ENCODE results near the gene GLIS1. TPM values are rescaled to one million over a fixed set of nuclear protein-coding genes. Genes with fewer than 3 reads are reported as not detected.

The GLIS1 gene
- polyA plus RNA-seq, 1 experiment = 1.9 TPM

DNA sequence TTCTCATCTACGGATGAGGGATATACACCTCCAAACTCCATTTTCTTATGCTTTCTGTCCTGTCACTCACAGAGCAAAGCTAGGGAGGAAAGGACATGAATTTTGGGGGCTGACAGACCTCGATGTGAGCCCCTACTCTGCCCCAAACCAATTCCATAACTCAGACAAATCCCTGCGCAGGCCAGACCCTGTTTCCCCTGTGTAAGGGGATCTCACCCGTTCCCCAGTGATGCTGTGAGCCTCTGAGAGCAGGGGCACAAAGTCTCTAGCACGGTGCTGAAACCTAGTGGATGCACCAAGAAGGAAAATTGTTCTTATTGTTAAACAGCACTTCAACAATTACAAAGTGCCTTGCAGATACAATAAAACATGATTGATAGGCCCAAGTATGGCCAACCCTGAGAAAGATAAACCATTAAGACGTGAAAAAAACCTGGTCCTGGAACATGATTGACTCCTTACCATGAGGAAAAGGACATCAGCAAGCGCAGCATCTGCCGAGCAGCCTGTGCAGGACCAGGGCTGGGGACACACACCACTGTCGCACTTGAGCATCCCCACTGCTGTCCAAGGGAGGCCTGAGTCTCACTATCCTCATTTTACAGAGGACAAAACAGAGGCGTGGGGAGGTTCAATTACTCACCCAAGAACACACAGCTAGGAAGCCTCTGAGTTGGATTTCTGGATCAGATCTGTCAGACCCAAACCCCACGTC is 137.8 kb downstream of the GLIS1 start:
- Histone ChIP-seq H3K36me3 (ENCODE audit: control insufficient read depth, insufficient read depth, low read length) (no peaks in the 10 kb centered on the region; the same call in 1 of the 2 replicates), H3K27me3 (ENCODE audit: control insufficient read depth, insufficient read depth, low read length) (no peaks in the 10 kb centered on the region), H3K4me3 (ENCODE audit: low read depth, low read length) (no peak overlapping the region)
- no peak for TF ChIP-seq CTCF (IDR thresholded peaks at IDR 0.05; ENCODE audit: insufficient read depth, low read depth, low read length)
- CTCF ChIA-PET = interaction anchor here (2.1 kb wide), 1 partner anchor 10 kb away, joined by 7 read pairs; no protein-coding TSS in a partner anchor
- DNase-seq (ENCODE audit: low read depth) = no peak
- POLR2A ChIA-PET = no interaction called here

- no peak for TF ChIP-seq CTCF (IDR thresholded peaks at IDR 0.05; ENCODE audit: insufficient read depth, low read depth, low read length)
- CTCF ChIA-PET = interaction anchor here (2.1 kb wide), 1 partner anchor 10 kb away, joined by 7 read pairs; no protein-coding TSS in a partner anchor
- Histone ChIP-seq H3K36me3 (ENCODE audit: control insufficient read depth, insufficient read depth, low read length) (no peaks in the 10 kb centered on the region; the same call in 1 of the 2 replicates), H3K27me3 (ENCODE audit: control insufficient read depth, insufficient read depth, low read length) (no peaks in the 10 kb centered on the region), H3K4me3 (ENCODE audit: low read depth, low read length) (no peak overlapping the region)
- no peak for DNase-seq (ENCODE audit: low read depth)
- POLR2A ChIA-PET = no interaction called here
These were observed 138.4 kb downstream of the GLIS1 start for GRCh38 chr1:53600561-53600960.

GRCh38 chr1:53600001-53600400 is 139.0 kb downstream of the GLIS1 start:
- TF ChIP-seq CTCF (IDR thresholded peaks at IDR 0.05; ENCODE audit: insufficient read depth, low read depth, low read length) = no peak
- Histone ChIP-seq H3K27me3 (ENCODE audit: control insufficient read depth, insufficient read depth, low read length) (no peaks in the 10 kb centered on the region), H3K36me3 (ENCODE audit: control insufficient read depth, insufficient read depth, low read length) (no peaks in the 10 kb centered on the region; the same call in 1 of the 2 replicates), H3K4me3 (ENCODE audit: low read depth, low read length) (no peak overlapping the region)
- DNase-seq (ENCODE audit: low read depth) = no peak
- ChIA-PET CTCF (interaction anchor here (0.8 to 1.0 kb wide), 2 partner anchors 18 to 135 kb away, joined by 3 read pairs; no protein-coding TSS in a partner anchor), POLR2A (interaction anchor here (0.6 kb wide), 1 partner anchor 13 kb away, joined by 16 read pairs; no protein-coding TSS in a partner anchor)

- no peak for TF ChIP-seq CTCF (IDR thresholded peaks at IDR 0.05; ENCODE audit: insufficient read depth, low read depth, low read length)
- no peak for DNase-seq (ENCODE audit: low read depth)
- CTCF ChIA-PET = interaction anchor here (0.8 to 1.0 kb wide), 2 partner anchors 19 to 135 kb away, joined by 3 read pairs; no protein-coding TSS in a partner anchor
- POLR2A ChIA-PET = interaction anchor here (0.6 kb wide), 1 partner anchor 13 kb away, joined by 16 read pairs; no protein-coding TSS in a partner anchor
- Histone ChIP-seq H3K27me3 (ENCODE audit: control insufficient read depth, insufficient read depth, low read length) (no peaks in the 10 kb centered on the region), H3K4me3 (ENCODE audit: low read depth, low read length) (no peak overlapping the region), H3K36me3 (ENCODE audit: control insufficient read depth, insufficient read depth, low read length) (no peaks in the 10 kb centered on the region; the same call in 1 of the 2 replicates)
These were observed 139.5 kb downstream of the GLIS1 start for GRCh38 chr1:53599481-53599880.

DNA sequence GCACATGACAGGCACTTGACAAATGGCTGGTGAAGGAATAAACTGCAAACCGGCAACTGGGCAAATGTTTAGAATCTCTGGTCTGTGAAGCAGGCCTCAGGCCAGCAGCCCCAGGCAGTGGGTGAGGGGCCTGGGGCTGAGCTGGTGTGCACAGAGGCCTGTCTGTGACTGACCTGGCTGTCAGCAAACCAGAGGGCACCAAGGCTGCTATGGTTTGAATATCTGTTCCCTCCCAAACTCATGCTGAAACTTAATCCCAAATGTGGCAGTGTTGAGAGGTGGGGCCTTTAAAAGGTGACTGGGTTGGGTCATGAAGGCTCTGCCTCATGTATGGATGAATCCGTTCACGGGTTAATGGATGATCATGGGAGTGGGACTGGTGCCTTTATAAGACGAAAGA is 140.0 kb downstream of the GLIS1 start:
- POLR2A ChIA-PET = no interaction called here
- DNase-seq (ENCODE audit: low read depth) = no peak
- no peaks in the 10 kb centered on the region; the same call in 1 of the 2 replicates for H3K36me3 ChIP-seq (ENCODE audit: control insufficient read depth, insufficient read depth, low read length)
- no peak overlapping the region for H3K4me3 ChIP-seq (ENCODE audit: low read depth, low read length)
- CTCF ChIA-PET = no interaction called here
- no peaks in the 10 kb centered on the region for H3K27me3 ChIP-seq (ENCODE audit: control insufficient read depth, insufficient read depth, low read length)
- TF ChIP-seq CTCF (IDR thresholded peaks at IDR 0.05; ENCODE audit: insufficient read depth, low read depth, low read length) = no peak

All from BJ (cell line).